Activated CD4-positive, alpha-beta T cell treated with anti-CD3 and anti-CD28 coated beads, Interleukin-2, amount 50 U/mL, for 48 hours (primary cell): Measurements from ENCODE around the gene PEX14.

Source experiments
- DNase-seq, 2 experiments: peaks; one replicate each; pipeline ENCODE4 v3.0.0-alpha.2; 2020

PEX14 gene

DNA sequence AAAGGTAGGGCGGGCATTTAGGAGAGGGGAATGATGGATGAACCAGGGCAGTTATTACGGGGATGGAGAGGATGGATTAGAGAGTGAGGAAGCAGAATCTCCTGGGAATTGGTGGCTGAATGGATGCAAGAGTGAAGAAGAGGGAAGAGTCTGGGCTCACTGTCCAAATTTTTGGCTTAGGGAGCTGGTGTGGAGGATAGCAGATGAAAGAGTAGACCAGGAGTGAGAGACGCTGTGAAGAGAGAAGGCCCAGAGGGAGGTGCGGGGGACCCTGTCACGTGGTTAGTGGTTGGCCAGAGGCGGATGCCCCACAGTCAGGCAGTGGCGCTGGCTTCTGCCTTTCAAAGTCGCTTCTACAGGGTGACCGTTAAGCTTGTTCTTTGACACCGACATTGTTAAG is 78.4 kb downstream of the PEX14 start:
- no peak for DNase-seq

- no peak for DNase-seq
Measured at GRCh38 chr1:10555635-10556429, 81.1 kb downstream of the PEX14 start.

DNA sequence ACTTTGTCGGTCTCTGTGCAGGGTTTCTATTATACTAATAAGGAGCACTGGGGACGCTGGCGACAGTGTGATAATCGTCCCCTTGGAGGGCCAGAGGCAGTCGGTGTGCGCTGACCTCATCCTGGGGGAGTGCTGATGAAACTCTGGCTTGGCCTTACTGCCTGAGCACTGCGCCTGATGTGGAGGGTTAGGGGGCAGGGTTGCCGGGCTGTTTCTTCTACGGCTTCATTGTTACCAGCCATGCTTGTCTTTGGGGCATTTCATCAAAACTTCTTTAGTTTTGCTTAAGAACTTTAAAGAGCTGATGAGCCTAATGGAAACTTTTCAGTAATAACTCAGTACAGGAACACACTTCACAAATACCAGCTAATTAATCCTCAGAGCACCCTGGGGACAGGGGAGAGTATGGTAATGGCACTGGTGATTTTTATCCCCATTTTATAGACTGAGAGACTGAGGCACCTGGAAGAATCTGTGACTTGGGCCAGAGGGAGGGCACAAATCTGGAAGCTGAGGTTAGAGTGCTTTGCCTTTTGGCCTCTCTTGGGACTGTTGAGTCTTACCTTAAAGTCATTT is 81.8 kb downstream of the PEX14 start:
- no peak for DNase-seq

DNA sequence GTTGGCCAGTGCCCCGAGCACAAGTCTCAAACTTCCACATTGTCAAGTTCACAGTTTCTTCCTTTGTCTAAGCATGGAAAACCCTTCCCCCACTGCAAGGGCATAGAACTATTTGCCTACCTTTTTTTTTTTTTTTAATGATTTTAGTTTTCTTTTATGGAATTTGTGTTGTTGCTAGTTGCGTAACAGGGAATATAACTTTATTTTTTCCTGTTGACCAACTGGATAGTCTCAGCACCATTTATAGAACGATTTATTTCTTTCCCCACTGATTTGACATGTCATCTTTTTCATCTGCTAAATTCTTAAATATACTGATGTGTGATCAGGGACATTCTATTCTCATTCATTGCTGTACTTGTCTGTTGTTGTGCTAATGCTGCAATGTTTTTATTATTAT is 83.0 kb downstream of the PEX14 start:
- DNase-seq = no peak

- DNase-seq = no peak
Measured at GRCh38 chr1:10559386-10559785, 84.6 kb downstream of the PEX14 start.

- no peak for DNase-seq
Measured at GRCh38 chr1:10561497-10561896, 86.7 kb downstream of the PEX14 start.

- DNase-seq = peak; percentile 5 to 20
Measured at GRCh38 chr1:10561955-10562354, 87.2 kb downstream of the PEX14 start.

DNA sequence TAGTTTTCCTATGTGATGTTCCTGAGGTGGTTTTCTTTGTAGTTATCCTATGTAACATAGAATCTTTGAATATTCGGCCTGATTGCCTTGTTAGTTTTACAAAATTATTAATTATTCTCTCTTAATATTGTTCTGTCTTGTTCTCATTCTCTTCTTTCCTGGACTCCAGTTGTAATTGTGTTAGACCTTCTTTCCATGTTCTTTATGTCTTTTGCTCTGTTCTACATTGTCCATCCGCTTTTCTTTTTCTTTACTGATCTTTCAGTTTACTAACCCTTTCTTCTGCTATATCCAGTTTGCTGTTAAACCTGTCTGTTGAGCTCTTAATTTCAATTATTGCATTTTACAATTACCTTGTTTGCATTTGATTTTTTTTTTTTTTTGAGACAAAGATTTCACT is 89.3 kb downstream of the PEX14 start:
- DNase-seq = no peak

DNA sequence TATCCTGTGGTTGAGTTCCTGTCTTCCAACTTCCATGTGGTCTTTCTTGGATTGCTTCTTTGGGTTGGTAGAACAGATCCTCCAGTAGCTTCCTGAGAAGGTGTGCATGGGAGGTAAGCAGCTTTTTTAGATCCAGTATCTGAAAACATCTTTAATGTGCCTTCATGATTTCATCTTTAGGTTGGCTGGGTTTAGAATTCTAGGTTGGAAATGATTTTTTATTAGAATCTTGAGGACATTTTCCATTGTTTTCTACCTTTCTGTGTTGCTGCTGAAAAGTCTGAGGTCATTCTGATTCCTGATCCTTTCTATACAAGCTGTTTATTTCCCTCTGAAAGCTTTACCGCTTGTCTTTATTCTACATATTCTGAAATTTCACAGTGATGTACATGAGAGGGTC is 94.8 kb downstream of the PEX14 start:
- DNase-seq = no peak

DNA sequence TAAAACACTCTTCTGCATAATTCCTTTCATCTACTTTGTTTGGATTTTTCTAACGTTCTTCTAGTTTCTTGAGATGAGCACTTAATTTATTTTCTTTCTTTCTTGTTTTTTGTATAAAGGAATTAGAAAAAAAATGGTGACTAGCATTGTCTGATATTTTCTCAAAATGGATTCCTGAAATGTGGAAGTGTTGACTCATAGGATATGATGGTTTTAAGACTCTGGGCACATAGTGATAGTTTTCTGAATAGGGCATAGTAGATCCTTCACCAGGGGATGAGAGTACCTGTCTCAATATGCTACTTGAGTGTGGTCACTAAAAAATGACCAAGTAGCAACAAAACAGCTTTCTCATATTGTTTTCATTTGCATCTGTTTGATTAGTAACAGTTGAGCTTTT is 100.9 kb downstream of the PEX14 start:
- no peak for DNase-seq

GRCh38 chr1:10578070-10578469 is 103.3 kb downstream of the PEX14 start:
- no peak for DNase-seq

- DNase-seq = no peak
Measured at GRCh38 chr1:10583641-10584040, 108.9 kb downstream of the PEX14 start.

GRCh38 chr1:10585242-10585641 is 110.5 kb downstream of the PEX14 start:
- DNase-seq = no peak

DNA sequence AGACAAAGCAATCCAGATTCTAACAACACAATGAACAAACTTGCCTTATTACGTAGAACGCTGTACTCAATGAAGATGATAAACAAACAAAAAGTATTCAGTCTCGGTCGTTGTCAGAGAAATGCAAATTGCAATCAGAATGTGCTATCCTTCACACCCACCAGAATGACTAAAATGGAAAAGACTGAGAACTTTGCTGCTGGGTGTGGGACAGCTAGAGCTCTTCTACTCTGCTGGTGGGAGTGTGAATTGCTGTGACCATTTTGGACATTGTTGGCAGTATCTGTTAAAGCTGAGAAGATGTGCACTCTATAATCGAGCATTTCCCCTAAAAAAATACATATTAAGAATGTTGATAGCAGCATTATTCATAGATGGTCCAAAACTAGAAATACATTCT is 111.4 kb downstream of the PEX14 start:
- DNase-seq = no peak

DNA sequence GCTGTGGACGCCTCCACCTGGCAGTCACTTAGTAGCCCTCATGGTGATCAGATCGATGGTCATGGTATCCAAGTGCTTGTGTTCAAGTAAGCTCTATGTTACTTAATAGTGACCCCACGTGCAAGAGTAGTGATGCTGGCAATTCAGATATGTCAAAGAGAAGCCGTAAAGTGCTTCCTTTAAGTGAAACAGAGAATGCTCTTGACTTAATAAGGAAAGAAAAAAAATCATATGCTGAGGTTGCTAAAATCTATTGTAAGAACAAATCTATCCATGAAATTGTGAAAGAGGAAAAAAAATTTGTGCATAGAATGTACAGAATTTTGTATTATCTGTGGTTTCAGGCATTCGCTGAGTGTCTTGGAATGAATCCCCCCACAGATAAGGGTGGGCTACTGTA is 113.9 kb downstream of the PEX14 start:
- no peak for DNase-seq

DNA sequence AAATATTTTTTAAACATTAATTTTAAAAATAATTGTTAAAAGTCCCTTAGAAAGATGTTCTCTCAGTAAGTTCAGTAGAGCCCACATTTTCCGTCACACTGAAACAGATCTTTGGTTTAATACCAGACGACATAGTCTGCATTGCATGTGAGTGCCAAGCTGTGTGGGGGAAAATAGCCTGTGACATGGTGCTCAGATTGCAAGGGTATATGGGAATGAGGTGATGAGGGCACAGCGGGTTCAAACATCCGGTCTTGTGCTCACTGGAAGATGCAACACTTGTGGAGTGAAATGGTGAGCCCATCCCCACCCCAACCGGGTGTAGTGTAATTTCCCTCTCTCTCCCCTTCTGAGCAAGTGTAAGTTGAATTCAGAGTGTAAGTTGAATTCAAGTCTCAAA is 114.3 kb downstream of the PEX14 start:
- DNase-seq = no peak

GRCh38 chr1:10591010-10591409 is 116.3 kb downstream of the PEX14 start:
- no peak for DNase-seq

DNA sequence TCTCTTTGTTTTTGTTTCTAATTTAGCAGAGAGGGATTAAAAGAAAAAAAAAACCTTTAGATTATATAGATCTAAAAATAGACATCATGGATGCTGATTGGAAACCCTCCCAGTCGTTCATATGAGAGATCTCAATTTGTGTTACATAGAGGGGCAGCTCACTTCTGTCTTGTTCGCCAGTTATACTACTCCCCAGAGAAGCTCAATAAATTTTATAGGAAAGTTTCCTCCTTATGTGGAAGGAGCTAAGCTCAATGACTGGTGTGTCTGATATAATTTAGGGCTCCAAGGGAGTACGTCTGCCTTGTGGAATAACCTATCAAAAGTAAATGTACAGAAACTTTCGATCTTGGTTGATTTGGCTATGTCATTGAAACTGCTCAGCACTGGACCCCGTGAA is 117.6 kb downstream of the PEX14 start:
- no peak for DNase-seq

DNA sequence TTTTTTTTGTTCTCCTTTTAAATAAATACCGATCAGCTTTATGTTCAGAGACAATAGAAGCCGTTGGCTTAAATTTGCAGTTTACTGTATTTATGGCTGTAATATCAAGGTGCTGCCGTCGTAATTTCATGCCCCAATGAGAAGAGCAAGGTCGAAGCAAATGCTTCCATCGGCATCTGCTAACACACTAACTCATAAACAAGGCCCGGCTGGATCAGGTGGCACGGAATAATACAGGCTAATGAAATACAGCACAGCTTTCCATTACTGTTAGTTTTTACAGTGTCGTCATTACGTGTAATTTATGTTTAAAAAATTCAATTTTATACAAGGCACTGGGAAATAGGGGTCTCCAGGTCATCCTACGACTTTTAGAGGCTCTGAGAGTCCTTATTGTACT is 119.0 kb downstream of the PEX14 start:
- DNase-seq = no peak

DNA sequence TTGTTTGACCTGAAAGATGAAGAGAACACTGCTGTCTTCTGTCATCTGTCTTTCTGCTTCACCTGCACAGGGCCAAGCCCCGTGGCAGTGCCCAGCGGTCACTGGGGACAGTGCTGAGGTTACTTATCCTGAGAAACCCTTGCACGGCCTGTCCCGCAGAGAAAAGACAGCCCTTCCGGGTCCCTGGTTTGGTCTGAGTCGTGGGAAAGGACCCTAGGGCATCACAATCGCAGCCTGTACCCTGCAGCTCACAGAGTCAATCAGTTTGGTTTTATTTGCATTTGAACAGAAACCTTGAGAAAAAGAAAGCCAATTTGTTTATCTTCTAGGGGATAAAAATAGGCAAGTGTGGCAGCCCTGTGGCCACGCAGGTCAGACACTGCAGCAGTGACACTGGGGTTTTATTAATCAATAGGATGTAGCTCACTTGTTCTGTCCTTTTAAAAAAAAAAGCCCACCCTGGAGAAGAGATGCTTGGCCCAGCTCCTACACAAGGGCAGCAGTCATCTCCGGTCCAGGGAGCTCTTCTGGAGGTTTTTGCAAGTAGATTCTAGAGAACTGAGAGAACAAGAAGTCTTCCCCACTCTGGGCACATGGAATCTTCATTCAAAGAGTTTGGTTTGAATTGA is 120.0 kb downstream of the PEX14 start:
- DNase-seq = no peak

GRCh38 chr1:10596780-10597179 is 122.0 kb downstream of the PEX14 start:
- no peak for DNase-seq

DNA sequence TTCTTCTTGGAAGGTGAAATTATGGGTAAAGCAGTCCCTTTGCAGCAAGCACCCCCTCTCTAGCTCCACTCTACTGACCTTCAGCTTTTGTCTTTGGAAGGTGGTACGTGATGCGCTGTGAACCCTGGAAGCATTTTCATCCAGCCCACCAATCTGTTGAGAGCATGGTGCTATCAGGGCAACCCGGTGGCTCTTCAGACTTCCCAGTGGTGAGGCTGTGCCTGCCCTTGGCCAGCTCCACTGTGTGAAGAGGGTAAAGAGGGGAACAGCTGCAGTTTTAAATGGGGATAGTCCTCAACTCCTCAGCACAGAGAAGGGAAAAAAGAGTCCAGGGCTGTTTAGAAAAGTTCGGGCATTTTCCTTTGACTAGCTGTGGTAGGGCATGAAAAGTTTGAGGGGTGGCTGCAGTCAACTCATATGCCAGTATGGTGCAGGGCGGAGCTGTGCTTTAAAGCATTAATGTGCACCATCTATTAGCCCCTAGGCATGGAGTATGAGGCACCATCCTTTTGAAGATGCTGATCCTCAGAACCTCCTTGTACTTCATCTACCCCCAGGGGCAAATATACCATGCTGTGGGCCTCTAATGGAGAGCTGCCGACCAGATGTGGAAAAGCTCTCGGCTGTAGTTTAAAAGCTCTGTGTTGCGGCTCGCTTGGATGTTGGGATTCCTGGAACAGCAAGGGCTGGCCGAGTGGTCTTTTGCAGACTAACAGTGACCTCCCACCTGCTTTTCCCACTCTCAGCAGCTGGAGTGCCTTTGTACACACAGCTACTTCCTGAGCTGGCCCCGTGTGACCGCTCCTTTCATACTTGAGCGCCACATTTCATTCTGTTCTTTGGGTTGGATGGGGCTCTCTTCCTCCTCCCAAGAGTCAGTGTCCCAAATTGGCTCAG is 123.0 kb downstream of the PEX14 start:
- no peak for DNase-seq

GRCh38 chr1:10598389-10598702 is 123.6 kb downstream of the PEX14 start:
- no peak for DNase-seq
